Hippocampal formation (tissue), 2 donors: ENCODE data around the gene IL34.
"Not testable (repeated sequence)": the region's sequence is repeated elsewhere in the genome, so short reads cannot be mapped to it uniquely, and the experiment has no call there.

Experiments
- DNase-seq, 2 donors: peaks; one replicate each; lab custom pipeline; 2025; lab: John Stamatoyannopoulos, UW

Gene IL34

DNA sequence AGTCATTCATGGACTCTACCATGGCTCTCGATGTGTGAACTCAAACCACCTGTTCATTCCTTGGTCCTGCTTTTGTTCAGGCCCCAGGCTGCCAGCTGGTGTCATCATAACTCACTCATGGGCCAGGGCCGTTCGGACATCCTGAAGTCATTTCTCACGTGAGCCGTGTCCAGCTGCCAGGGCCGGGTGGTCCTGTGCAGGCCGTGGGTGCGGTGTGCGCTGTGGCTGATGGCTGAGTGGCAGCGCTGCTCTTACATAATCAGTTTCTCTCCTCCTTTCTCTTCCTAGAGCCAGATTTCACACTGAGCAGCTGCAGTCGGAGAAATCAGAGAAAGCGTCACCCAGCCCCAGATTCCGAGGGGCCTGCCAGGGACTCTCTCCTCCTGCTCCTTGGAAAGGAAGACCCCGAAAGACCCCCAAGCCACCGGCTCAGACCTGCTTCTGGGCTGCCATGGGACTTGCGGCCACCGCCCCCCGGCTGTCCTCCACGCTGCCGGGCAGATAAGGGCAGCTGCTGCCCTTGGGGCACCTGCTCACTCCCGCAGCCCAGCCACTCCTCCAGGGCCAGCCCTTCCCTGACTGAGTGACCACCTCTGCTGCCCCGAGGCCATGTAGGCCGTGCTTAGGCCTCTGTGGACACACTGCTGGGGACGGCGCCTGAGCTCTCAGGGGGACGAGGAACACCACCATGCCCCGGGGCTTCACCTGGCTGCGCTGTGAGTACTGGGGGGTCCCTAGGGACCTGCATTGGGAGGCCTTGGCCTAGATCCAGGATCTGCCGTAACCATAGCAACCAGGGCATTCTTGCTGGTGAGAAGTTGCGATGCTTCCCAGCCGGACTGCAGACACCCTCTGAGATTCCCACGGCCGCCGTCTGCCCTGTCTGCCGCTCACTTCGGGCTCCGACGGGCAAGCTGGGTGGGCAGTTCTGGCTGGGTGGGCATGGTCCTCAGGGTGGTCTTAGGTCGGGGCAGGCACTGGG, at the start of gene IL34:
IL34 (plus strand) TSS at position 300 of the 982 bp plus-strand sequence; CDS start at position 689, 389 bp downstream.
- DNase-seq = no peak

DNA sequence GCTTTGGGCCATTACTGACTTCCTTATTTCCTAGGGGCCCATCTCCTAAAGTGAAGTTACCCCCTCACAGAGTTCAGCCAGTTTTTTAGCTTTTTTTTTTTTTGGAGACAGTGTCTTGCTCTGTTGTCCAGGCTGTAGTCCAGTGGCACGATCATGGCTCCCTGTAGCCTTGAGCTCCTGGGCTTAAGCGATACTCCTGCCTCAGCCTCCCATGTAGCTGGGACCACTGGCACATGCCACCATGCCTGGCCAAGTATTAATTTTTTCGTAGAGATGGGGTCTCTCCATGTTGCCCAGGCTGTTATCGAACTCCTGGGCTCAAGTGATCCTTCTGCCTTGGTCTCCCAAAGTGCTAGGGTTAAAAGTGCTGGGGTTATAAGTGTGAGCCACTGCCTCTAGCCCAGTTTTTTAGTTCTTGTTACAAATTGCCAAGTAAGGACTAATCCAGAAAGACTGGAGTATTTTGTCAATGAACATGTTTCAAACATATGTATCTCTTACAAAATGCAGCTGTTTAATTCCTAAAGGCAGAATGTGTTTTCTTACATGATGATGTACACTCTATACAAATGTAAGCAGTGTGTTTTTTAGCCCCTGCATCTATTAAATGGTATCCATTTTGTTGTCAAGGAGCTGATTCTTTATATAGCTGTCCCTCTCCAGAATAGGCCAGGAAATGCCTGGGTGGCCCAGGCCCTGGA, 49.1 kb upstream of the IL34 start:
- no peak for DNase-seq

DNA sequence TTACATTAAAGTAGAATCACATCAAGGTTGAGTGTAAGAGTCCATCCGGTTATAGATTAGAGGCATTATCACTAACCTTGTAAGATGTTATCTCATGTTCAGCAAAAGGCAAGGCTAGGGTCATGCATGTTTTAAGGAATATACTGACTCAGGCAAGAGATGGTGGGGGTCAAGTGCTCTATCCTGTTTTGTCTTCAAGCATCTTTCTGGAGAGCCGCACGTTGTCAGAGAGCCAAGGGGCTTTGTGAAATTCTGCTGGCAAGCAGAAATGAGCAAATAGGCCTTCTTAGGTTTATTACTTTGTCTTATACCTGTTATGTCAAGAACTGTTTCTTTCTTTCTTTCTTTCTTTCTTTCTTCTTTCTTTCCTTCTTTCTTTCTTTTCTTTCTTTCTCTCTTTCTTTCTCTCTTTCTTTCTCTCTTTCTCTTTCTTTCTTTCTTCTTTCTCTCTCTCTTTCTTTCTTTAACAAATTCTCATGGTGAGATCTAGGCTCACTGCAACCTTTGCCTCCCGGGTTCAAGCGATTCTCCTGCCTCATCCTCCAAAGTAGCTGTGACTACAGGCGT, 47.3 kb upstream of the IL34 start:
- no peak for DNase-seq

DNA sequence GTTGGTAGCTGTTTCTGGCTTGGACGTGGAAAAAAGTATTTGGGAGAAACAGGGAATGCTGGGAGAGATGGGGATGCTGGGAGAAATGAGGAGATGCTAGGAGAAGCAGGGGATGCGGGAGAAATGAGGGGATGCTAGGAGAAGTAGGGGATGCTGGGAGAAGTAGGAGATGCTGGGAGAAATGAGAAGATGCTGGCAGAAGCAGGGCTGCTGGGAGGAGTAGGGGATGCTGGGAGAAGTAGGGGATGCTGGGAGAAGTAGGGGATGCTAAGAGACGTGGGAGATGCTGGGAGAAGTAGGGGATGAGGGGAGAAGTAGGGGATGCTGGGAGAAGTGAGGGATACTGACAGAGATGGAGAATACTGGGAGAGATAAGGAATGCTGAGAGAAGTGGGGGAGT, 45.6 kb upstream of the IL34 start:
- DNase-seq = no peak

DNA sequence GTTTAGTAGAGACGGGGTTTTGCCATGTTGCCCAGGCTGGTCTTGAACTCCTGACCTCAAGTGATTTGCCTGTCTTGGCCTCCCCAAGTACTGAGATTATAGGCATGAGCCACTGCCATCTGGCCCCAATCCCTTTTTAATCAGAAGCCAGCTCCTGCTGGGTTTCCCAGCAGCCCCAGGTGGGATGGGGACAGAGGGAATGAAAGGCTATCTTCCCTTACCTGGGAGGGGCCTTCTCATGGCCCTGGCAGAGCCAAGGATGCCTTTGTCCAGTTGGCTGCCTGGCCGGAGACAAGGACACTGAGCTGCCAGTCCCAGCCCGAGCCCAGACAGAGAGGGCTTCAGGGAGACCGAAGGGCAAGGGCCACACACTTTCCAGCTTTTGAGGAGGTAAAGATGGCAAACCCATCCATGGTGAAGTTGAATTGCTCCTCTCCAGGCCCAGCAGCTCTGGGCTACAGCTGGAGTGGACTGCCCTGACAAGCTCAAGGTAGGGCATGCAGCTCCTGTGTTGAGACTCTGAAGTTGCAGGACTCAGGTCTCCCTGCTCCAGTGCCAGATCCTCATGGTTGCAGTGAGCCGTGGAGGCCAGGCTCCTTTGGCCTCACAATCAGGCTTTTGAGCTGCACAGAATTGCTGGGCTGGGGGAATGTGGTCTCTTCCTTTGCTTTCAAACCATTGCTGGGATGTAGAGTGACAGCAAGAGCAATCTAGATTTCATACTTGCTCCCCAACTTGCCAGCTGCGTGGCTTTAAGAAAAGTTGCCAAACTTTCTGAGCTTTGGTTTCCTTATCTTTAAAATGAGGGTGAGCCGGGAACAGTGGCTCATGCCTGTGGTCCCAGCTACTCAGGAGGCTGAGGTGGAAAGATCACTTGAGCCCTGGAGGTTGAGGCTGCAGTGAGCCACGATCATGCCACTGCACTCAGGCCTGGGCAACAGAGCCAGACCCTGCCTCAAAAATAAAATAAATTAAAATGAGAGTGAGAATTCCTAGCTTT, 44.5 kb upstream of the IL34 start:
- no peak for DNase-seq

DNA sequence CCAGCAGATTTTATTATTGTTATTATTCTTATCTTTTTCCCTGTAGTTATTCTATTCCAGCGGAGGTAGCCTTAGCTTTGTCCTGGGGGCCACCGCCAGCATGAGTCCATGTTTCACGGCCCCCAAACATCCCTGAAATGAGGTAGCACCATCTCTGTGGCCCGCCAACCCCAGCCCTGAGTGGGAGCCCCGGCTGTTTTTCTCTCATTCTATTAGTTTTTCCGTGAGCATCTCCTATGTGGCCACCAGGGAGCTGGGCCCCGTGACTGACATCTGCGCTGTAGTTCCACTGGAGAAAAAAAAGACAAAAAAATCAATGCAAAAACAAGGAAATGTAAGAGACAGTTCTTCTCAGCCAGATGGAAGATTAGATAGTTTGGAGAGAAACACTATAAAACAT, 43.5 kb upstream of the IL34 start:
- DNase-seq = no peak

DNA sequence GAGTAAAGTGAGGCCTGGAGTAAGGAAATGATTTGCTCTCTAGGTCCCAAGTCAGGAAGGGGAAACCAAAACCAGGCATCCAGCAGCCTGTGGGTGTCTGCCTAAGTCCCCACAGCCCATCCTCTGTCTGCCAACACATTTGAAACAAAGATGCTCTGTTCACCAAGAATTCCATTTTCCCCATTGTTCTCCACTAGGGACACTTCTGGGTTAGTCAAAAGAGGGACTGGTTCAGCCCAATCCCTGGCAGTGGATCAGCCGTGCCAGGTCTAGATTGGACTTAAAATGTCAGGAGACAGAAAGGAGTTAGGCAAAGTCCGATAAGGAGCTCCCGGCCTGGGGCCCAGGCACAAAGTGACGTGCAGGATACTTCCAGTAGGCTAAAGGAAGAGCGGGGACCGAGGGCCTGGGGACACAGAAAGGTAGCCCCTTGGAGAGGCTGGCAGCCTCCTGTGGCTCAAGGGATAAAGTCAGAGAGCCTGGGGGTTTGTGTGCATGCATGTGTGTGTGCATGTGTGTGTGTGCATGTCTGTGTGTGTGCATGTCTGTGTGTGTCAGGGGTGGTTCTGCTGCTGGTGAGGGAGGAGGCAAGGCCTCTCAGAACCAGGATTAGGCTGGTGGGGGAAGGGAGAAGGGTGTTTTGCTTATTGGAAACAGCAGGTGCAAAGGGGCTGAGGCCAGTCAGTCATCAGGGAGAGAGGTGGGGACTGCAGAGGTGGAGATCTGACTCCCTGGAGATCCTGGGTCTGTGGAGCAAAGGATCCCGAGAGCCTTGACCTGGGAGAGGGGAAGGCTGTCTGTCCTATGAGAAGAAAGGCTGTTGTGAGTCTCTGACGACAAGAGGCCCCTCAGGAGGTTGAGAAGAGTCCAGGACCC, 41.7 kb upstream of the IL34 start:
- DNase-seq = peak in 1 of 2 donors; percentile 18

DNA sequence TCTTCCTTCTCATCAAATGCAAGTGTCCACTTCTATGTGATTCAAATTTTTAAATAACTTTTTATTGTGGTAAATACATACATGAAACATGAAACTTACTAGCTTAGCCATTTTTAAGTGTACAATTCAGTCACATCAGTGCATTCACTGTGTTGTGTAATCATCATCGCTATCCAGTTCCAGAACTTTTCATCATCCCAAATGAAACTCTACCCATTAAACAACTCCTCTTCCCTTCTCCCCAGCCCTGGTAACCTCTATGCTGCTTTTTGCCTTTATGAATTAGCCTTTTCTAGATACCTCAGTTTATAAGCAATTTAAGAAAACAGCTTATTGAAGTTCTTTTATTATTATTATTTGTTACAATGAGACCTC, 41.1 kb upstream of the IL34 start:
- no peak for DNase-seq

DNA sequence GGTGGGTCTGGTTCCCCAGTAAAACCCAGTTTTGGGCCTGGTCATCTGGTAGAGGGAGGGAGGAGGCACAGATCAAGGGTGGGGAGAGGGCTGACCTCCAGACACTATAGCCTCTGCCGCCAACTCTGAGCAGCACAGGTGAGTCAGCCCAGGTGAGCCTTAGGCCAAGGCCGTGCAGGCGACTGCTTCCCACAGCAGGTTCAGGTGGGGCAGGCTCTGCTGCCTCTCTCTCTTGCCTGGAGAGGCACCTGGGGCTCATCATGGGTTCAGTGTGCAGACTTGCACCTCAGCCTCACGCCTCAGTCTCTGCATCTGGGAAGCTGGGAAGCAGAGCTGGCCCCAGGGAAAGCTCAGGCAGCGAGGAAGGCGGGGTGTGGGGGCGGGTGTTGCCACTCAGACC, 37.8 kb upstream of the IL34 start:
- DNase-seq = no peak

DNA sequence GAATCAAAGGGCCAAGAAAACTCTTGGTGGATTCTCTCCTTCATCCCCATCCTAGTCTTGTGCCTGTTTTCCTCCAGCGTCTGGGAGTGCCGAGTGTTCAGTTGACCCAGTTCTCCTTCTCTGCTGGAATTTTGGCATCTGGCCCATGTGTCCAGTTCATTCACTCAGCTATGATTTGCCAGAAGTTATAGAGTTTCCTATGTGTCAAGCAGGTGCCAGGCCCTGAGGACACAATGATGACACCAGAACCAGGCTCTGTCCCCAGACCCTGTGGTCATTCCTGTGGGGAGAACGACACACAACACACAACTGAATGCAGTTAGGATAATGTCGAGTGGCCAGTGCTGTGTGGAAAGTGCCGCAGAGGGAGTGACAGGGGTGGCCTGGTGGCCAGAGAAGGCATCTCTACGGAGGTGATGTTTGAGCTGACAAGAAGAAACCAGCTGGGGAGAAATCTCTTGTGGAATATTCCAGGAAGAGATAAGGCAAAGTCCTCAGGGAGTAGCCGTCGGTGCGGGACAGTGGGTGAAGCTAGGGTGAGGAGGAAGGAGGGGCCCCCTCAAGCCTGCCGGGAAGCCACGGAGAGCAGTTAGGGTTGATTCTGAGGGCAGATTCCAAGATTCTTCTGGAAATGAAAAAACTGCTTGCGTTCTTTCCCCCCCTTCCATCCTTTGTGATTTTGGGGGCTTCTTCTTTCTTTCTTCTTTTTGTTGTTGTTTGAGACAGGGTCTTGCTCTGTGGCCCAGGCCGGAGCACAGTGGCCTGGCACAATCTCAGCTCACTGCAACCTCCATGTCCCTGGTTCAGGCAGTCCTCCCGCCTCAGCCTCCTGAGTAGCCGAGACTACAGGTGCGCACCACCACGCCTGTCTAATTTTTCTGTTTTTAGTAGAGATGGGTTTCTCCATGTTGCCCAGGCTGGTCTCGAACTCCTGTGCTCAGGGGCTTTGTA, 35.8 kb upstream of the IL34 start:
- no peak for DNase-seq

DNA sequence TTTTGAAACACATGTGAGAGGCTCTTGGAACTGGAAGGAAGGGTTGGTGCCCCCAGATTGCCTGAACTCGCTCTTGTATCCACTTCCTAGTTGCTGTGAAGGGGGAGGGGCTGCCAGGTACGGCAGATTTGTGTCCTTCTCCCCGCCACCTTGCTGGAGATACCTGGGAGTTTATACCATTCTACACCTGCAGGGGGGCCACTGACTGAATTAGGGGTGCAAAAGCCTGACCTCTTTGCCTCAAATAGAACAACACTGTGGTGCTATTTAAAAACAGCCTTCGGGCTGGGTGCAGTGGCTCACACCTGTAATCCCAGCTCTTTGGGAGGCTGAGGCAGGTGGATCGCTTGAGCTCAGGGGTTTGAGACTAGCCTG, 35.1 kb upstream of the IL34 start:
- DNase-seq = no peak

DNA sequence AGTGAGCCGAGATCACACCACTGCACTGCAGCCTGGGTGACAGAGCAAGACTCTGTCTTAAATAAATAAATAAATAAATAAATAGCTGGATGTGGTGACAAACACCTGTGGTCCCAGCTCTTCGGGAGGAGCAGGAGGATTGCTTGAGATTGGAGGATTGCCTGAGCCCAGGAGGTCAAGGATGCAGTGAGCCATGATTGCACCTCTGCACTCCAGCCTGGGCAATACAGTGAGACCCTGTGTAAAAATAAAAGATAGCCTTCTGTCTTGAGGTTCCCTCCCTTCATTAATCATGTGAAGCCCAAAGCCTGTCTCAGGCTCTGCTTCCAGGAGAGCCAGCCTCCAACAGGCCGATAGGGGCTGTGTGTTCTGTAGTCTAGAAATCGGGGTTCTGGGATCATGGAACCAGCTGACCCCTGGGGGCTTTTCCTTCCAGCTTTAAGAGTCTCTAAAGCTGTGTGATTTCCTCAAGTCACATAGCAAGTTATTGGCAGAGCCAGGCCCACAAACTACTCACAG, 34.5 kb upstream of the IL34 start:
- no peak for DNase-seq

DNA sequence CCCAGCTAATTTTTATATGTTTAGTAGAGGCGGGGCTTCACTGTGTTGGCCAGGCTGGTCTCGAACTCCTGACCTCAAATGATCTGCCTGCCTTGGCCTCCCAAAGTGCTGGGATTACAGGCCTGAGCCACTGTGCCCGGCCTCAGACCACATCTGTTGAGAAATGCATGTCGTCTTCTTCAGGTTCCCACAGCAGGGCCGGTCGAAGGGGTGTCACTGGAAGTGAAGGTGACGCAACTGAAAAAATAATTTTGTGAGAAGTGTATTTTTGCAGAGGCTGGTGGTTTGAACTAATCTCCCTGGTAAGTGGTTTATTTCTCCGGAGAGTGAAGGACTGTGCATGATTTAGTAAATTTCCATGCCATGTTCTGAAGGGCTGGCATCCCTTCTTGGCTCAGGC, 33.4 kb upstream of the IL34 start:
- DNase-seq = no peak

DNA sequence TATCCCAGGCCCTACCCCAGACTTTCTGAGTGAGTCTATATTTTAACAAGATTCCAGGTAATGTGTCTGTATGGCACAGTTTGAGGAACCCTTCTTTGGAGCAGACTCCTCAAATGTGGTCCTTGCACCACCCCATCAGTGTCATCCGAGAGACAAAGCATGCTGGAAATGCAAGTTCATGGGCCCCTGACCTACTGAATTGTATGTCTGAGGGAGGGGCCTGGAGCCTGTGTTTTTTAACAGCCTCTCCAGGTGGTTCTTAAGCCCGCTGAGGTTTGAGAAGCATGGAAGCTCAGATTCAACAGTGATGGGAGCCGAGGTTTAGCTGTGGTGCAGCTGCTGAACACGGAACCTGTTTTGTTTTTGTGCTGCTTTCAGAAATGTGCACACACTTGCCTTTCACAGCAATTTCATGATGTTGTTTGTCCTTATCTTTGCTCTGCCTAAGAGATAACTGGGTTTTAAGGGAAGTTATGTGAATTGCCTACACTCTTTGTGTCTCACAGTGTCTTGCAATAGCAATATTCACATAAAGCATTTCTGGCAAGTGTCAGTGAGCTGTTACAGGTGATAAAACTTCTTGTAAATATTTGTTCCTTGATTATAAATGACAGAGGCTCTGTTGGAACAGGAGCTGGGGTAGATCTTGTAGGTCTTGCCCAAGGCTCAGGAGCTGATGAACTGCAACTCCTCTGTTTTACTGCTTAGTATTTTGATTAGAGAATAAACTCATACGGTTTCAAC, 32.0 kb upstream of the IL34 start:
- no peak for DNase-seq

DNA sequence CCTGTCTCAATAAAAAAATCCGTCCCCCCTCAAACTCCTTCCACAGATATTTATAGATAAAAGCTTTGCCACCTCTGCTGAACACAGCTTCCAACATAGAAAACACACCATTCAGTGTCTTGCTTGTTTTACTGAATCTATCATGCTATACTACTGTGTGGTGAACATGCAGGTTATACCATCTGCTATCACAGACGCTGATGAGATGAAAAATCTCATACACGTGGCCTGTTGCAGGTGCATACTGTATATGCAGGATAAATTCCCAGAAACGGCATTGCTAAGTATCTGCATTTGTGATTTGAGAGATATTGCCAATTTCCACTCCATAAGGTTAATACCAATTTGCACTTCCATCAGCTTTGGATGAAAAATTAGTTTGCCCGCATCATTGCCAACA, 30.4 kb upstream of the IL34 start:
- no peak for DNase-seq

DNA sequence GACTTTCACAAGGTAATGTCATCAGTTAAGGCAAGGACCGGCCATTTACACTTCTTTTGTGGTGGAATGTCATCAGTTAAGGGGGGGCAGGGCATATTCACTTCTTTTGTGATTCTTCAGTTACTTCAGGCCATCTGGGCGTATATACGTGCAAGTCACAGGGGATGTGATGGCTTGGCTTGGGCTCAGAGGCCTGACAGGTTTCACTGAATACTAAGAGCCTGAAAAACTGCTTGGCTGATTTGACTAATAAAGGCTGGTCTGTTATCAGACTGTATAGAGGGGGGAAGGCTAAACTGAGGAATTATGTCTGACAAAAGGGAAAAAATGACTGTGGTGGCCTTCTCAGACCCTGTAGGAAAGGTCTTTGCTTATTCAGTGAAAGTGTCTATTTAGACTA, 24.5 kb upstream of the IL34 start:
- not testable (repeated sequence) for DNase-seq

DNA sequence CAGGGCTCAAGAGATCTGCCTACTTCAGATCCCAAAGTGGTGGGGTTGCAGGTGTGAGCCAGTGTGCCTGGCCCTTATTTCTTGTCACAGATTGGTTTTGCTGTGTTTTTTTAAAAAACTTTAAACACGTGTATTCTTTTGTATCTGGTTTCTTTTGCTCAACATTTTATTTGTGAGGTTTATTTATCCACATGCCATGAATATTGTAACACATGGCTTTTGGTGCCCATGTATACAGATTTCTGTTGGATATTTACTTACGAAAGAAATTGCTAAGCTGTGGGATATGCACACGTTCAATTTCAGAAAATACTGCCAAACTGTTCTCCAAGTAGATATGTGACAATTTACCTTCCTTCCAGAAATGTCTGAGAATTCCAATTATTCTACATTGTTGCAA, 18.7 kb upstream of the IL34 start:
- no peak for DNase-seq

DNA sequence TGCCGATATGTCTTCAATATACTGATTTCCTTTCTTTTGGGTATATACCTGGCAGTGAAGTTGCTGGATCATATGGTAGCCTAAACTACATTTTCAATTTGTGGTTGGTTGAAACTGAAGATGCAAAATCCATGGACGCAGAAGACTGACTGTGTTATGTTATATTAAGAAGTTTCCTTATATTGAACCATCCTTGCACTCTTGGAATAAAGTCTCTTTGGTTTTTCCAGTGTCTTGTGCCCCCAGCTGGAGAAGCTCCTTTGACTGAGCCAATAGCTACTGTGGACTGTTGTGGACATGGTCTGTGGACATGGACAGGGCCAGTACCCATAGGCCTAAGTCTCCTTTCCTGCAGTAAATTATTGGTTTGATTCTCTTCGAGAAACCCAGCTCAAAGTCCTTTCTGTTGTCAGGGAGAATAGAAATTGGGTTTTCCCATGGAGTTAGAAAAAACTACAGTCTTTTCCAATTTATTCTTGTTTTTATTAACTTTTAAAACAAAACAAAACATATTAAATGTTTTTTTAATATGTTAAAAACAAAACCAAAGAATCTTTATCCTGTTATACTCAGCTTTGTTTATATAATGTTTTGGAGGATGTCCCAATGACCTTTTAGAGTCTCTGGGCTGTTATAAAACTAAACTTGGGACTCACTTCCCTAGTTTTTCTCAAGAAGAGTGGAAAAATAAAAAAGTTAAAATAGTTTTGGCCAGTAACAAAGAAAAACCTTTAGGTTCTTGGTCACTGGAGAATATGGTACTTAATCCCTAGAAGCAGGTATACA, 15.2 kb upstream of the IL34 start:
- no peak for DNase-seq
